OCI-LY7 (cell line): Measurements from ENCODE around the gene SHROOM3.

Experiments
- CTCF ChIP-seq: fragments of 200-600 bp; sonication (generic); conservative IDR thresholded peaks from 2 replicates; pipeline ENCODE4 v1.5.1; 2014; ENCODE audit warnings: mild to moderate bottlenecking, antibody characterized with exemption, low read length, moderate library complexity, mixed read lengths
- EZH2phosphoT487 ChIP-seq: fragments of 200-600 bp; sonication (generic); IDR thresholded peaks from 2 replicates; pipeline ENCODE4 v1.6.1; 2018; ENCODE audit warnings: low read depth, borderline replicate concordance, mild to moderate bottlenecking, mixed run types, antibody characterized with exemption, low read length, moderate library complexity, mixed read lengths

- TF ChIP-seq CTCF, result no peak
- TF ChIP-seq EZH2phosphoT487, result no peak
Measured at GRCh38 chr4:76781698-76782595, 346.9 kb downstream of the SHROOM3 start.
